Keratinocyte (primary cell): Measurements from ENCODE around the gene UGT1A1. TPM values are rescaled to one million over a fixed set of nuclear protein-coding genes. Genes with fewer than 3 reads are reported as not detected.

Experiments
- DNase-seq: peaks from one replicate; pipeline ENCODE4 v3.0.0-alpha.2; 2011; ENCODE audit warnings: low read depth, missing footprints, low spot score
- FAIRE-seq: peaks from 2 replicates; lab custom pipeline; 2011; peaks lifted over from hg19 to GRCh38; lab: Jason Lieb, UNC
- H2AFZ ChIP-seq: 2 replicates; pipeline ENCODE4 v1.6.0; 2012; ENCODE audit warnings: low read length, control low read depth, inconsistent platforms; ENCODE audit not compliant: control insufficient read depth
- H3K27ac ChIP-seq: 2 replicates; pipeline ENCODE4 v1.5.1; 2011; ENCODE audit warnings: low read length; ENCODE audit not compliant: control insufficient read depth, insufficient read depth
- H3K27me3 ChIP-seq: 3 replicates; pipeline ENCODE4 v1.6.0; 2011; ENCODE audit warnings: low read length; ENCODE audit not compliant: control insufficient read depth, insufficient read depth; ENCODE audit errors: extremely low read depth
- H3K36me3 ChIP-seq, 2 experiments: 2 replicates in 1 of 2; 3 replicates in 1 of 2; pipeline ENCODE4 v1.5.1; 2011; ENCODE audit warnings: low read length in 2 of 2, mild to moderate bottlenecking in 1 of 2; ENCODE audit not compliant: control insufficient read depth in 2 of 2, insufficient read depth in 2 of 2; ENCODE audit errors: extremely low read depth in 1 of 2
- H3K4me1 ChIP-seq: 3 replicates; pipeline ENCODE4 v1.5.1; 2011; ENCODE audit warnings: low read length; ENCODE audit not compliant: control insufficient read depth, insufficient read depth; ENCODE audit errors: extremely low read depth
- H3K4me2 ChIP-seq: 3 replicates; pipeline ENCODE4 v1.6.0; 2011; ENCODE audit warnings: low read depth, low read length; ENCODE audit not compliant: control insufficient read depth, insufficient read depth; ENCODE audit errors: extremely low read depth
- H3K4me3 ChIP-seq, 3 experiments: fragments of 200-600 bp in 1 of 3; sonication (generic) in 1 of 3; 2 replicates in 2 of 3; 3 replicates in 1 of 3; pipeline ENCODE4 v1.5.1; 2011 to 2016; ENCODE audit warnings: low read length in 3 of 3, mild to moderate bottlenecking in 3 of 3, control low read depth in 2 of 3, inconsistent platforms in 1 of 3, low read depth in 1 of 3, mixed read lengths in 1 of 3, mixed run types in 1 of 3, moderate library complexity in 1 of 3; ENCODE audit not compliant: control insufficient read depth in 2 of 3, insufficient read depth in 2 of 3; ENCODE audit errors: extremely low read depth in 1 of 3
- H3K79me2 ChIP-seq: 2 replicates; pipeline ENCODE4 v1.6.0; 2012; ENCODE audit warnings: low read length; ENCODE audit not compliant: control insufficient read depth, insufficient read depth
- H3K9ac ChIP-seq: 3 replicates; pipeline ENCODE4 v1.6.0; 2011; ENCODE audit warnings: low read length; ENCODE audit not compliant: control insufficient read depth, insufficient read depth; ENCODE audit errors: extremely low read depth
- H3K9me1 ChIP-seq: 3 replicates; pipeline ENCODE4 v1.6.0; 2011; ENCODE audit warnings: low read length; ENCODE audit not compliant: control insufficient read depth, insufficient read depth; ENCODE audit errors: extremely low read depth
- H3K9me3 ChIP-seq: 2 replicates; pipeline ENCODE4 v1.5.1; 2012; ENCODE audit warnings: low read depth, low read length; ENCODE audit not compliant: control insufficient read depth
- H4K20me1 ChIP-seq: 3 replicates; pipeline ENCODE4 v1.6.0; 2011; ENCODE audit warnings: low read length; ENCODE audit not compliant: control insufficient read depth, insufficient read depth; ENCODE audit errors: extremely low read depth
- EZH2 ChIP-seq: IDR thresholded peaks from one replicate; pipeline ENCODE4 v1.6.1; 2012; ENCODE audit warnings: inconsistent platforms, mild to moderate bottlenecking, low read length, moderate library complexity
- dilution Hi-C: fragments of 300-500 bp; cut with MboI; formaldehyde crosslinking; loops from one replicate; pipeline ENCODE4 v1.7.0; 2020; ENCODE audit warnings: low sequenced_read_pairs; ENCODE audit not compliant: extremely low pct_ligation_motif_present
- polyA plus RNA-seq, 5 experiments: library from polyadenylated mRNA; depleted of rRNA in 3 of 5; stranded (reverse) in 3 of 5; stranded (forward) in 1 of 5; unstranded in 1 of 5; fragments of >200 nt; gene quantifications; 1 replicate in 1 of 5; 2 replicates in 3 of 5; 3 replicates in 1 of 5; pipeline versions ENCODE4 v1.2.1 to v1.2.3, GENCODE V29; 2011 to 2012; ENCODE audit warnings: missing spikeins in 2 of 5, low read depth in 1 of 5, low replicate concordance in 1 of 5
- TF ChIP-seq, protein P1 (sequence below), 3 experiments: IDR thresholded peaks in 1 of 3; conservative IDR thresholded peaks in 1 of 3; optimal IDR thresholded peaks in 1 of 3; 2 replicates in 2 of 3; 3 replicates in 1 of 3; pipeline versions ENCODE3 to v1.5.1; 2011; ENCODE audit warnings: low read length in 3 of 3, mild to moderate bottlenecking in 3 of 3, moderate library complexity in 2 of 3, control low read depth in 1 of 3, inconsistent platforms in 1 of 3; ENCODE audit not compliant: insufficient read depth in 2 of 3; ENCODE audit errors: extremely low read depth in 1 of 3

The UGT1A1 gene
- polyA plus RNA-seq, 1 donor (not counting 4 experiments of a cell fraction or from before 2014, with no cell fraction given), result 2.7 TPM

DNA sequence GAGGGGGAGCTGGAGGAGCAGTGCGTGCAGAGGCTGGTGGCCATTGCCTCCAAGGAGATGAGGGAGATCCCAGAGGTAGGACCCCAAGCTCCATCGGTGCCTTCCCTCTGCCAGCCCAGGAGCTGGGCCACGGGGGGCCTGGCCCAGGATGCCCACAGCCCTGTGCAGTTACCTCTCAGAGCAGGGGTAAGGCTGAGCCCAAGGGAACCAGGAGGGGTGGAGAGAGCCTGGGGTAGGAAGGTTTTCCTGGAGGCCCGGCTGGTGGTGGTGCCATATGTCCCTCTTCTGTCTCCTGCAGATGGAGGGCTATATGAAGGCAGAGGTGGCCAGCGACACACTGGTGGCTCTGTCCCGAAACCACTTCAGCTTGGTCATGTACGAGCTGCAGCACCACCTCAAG, 29.5 kb downstream of the UGT1A1 start:
- dilution Hi-C loops, result no loop called here
- TF ChIP-seq EZH2, result no peak
- TF ChIP-seq, protein P1, sequence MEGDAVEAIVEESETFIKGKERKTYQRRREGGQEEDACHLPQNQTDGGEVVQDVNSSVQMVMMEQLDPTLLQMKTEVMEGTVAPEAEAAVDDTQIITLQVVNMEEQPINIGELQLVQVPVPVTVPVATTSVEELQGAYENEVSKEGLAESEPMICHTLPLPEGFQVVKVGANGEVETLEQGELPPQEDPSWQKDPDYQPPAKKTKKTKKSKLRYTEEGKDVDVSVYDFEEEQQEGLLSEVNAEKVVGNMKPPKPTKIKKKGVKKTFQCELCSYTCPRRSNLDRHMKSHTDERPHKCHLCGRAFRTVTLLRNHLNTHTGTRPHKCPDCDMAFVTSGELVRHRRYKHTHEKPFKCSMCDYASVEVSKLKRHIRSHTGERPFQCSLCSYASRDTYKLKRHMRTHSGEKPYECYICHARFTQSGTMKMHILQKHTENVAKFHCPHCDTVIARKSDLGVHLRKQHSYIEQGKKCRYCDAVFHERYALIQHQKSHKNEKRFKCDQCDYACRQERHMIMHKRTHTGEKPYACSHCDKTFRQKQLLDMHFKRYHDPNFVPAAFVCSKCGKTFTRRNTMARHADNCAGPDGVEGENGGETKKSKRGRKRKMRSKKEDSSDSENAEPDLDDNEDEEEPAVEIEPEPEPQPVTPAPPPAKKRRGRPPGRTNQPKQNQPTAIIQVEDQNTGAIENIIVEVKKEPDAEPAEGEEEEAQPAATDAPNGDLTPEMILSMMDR (optimal IDR thresholded peaks at IDR 0.05 in 1 of 3, IDR thresholded peaks at IDR 0.05 in 1 of 3, conservative IDR thresholded peaks at IDR 0.05 in 1 of 3; ENCODE audit: extremely low read depth in 1 of 3, insufficient read depth in 2 of 3, low read length in 3 of 3), result no peak
- no peak for FAIRE-seq

DNA sequence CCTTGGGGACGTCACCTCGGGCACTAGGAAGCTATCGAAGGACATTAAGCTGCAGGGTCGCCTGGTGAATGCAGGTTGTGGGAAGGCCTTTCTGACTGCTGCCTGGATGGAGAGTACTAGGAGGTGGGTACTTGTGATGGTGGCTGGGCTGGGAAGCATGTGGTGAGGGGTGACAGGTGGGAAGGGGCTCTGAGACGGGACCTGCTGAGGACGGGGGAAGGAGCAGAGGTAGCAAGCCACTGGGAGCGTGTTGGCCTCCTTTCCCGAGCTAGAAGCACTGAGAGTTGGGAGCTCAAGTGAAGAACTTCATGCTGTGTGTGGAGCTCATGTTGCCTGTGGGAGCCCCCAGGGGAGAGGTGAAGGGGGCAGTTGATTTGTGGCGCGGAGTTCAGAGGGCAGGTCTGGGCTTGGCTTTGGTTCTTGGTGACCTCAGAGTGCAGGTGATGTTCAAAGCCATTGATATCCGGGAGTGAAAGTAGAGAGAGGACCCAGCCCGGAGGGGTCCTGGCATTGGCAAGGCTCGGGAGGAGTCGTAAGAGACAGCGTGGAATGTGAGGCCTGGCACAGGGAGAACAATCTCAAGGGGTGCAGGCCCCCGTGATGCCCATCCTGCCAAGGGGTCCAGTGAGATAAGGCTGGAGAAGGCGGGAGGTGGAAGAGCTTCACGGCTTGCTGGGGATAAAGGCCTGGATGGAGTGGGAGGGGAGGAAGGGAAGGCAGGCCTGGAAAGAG, 31.2 kb downstream of the UGT1A1 start:
- no peaks in the 10 kb centered on the region for H3K27me3 ChIP-seq
- H3K4me2 ChIP-seq, result no peak overlapping the region
- no peaks in the 10 kb centered on the region for H3K9me3 ChIP-seq
- no peak overlapping the region for H3K9ac ChIP-seq
- H2AFZ ChIP-seq, result no peak overlapping the region
- no peak for FAIRE-seq
- no peak overlapping the region for H3K4me3 ChIP-seq
- dilution Hi-C loops, result no loop called here
- H4K20me1 ChIP-seq, result no peaks in the 10 kb centered on the region
- H3K79me2 ChIP-seq, result no peaks in the 10 kb centered on the region
- DNase-seq, result no peak
- no peaks in the 10 kb centered on the region for H3K9me1 ChIP-seq
- H3K27ac ChIP-seq, result no peak overlapping the region
- H3K36me3 ChIP-seq, result no peaks in the 10 kb centered on the region
- H3K4me1 ChIP-seq, result peaks cover 1% of the 10 kb centered on the region
- TF ChIP-seq EZH2, result no peak
- TF ChIP-seq, protein P1 (optimal IDR thresholded peaks at IDR 0.05 in 1 of 3, IDR thresholded peaks at IDR 0.05 in 1 of 3, conservative IDR thresholded peaks at IDR 0.05 in 1 of 3; ENCODE audit: extremely low read depth in 1 of 3, insufficient read depth in 2 of 3, low read length in 3 of 3), result no peak

More for the DNA sequence above, 29.5 kb downstream of the UGT1A1 start:
- Histone ChIP-seq H3K4me1 (no peaks in the 10 kb centered on the region), H3K4me2 (no peak overlapping the region), H3K79me2 (no peaks in the 10 kb centered on the region), H3K27ac (no peak overlapping the region), H3K4me3 (no peak overlapping the region), H3K9me1 (no peaks in the 10 kb centered on the region), H4K20me1 (no peaks in the 10 kb centered on the region), H3K27me3 (no peaks in the 10 kb centered on the region), H3K9ac (no peak overlapping the region), H3K36me3 (no peaks in the 10 kb centered on the region), H2AFZ (no peak overlapping the region), H3K9me3 (no peaks in the 10 kb centered on the region)
- no peak for DNase-seq
